Neural progenitor cell (in vitro differentiated cells): ENCODE data around the gene SND1. TPM values are rescaled to one million over a fixed set of nuclear protein-coding genes. Genes with fewer than 3 reads are reported as not detected.

ENCODE experiments used
- DNase-seq: peaks from one replicate; pipeline ENCODE4 v3.0.0-alpha.2; 2016; ENCODE audit warnings: low spot score
- H2AFZ ChIP-seq: fragments of 200-600 bp; sonication (generic); replicated peaks from 2 replicates; pipeline ENCODE4 v1.6.1; 2016; ENCODE audit warnings: antibody characterized with exemption
- H3F3A ChIP-seq: fragments of 200-600 bp; sonication (generic); 2 replicates; pipeline ENCODE4 v1.6.1; 2016; ENCODE audit warnings: antibody characterized with exemption, low read depth
- H3K27ac ChIP-seq: fragments of 200-600 bp; sonication (generic); 2 replicates; pipeline ENCODE4 v1.5.1; 2016; ENCODE audit warnings: mild to moderate bottlenecking
- H3K27me3 ChIP-seq: fragments of 200-600 bp; sonication (generic); 2 replicates; pipeline ENCODE4 v1.6.1; 2016; ENCODE audit warnings: mild to moderate bottlenecking, moderate library complexity
- H3K36me3 ChIP-seq: fragments of 200-600 bp; sonication (generic); 2 replicates; pipeline ENCODE4 v1.5.1; 2016
- H3K4me1 ChIP-seq: fragments of 200-600 bp; sonication (generic); 2 replicates; pipeline ENCODE4 v1.6.1; 2016; ENCODE audit warnings: mixed run types
- H3K4me2 ChIP-seq: fragments of 200-600 bp; sonication (generic); 2 replicates; pipeline ENCODE4 v1.6.1; 2016
- H3K4me3 ChIP-seq: fragments of 200-600 bp; sonication (generic); 2 replicates; pipeline ENCODE4 v1.5.1; 2016
- H3K79me2 ChIP-seq: fragments of 200-600 bp; sonication (generic); 2 replicates; pipeline ENCODE4 v1.6.1; 2016; ENCODE audit warnings: low read depth
- H3K9ac ChIP-seq: fragments of 200-600 bp; sonication (generic); 2 replicates; pipeline ENCODE4 v1.6.1; 2016
- H3K9me3 ChIP-seq: fragments of 200-600 bp; sonication (generic); 2 replicates; pipeline ENCODE4 v1.5.1; 2016; ENCODE audit warnings: low read depth
- H4K20me1 ChIP-seq: fragments of 200-600 bp; sonication (generic); 2 replicates; pipeline ENCODE4 v1.6.1; 2016; ENCODE audit warnings: low read depth
- H3K27ac Mint-ChIP-seq: 3 replicates; pipeline ENCODE4 v1.8.0; 2021; ENCODE audit warnings: mixed read lengths
- H3K27me3 Mint-ChIP-seq: 2 replicates; pipeline ENCODE4 v1.8.0; 2022; ENCODE audit warnings: low read depth, mild to moderate bottlenecking, inconsistent platforms, moderate library complexity, mixed read lengths; ENCODE audit not compliant: insufficient read depth
- H3K36me3 Mint-ChIP-seq: 3 replicates; pipeline ENCODE4 v1.8.0; 2021; ENCODE audit warnings: mixed read lengths
- H3K4me1 Mint-ChIP-seq: 3 replicates; pipeline ENCODE4 v1.8.0; 2021; ENCODE audit warnings: mixed read lengths
- H3K4me3 Mint-ChIP-seq: 3 replicates; pipeline ENCODE4 v1.8.0; 2021; ENCODE audit warnings: mild to moderate bottlenecking, moderate library complexity, mixed read lengths
- H3K9me3 Mint-ChIP-seq: 3 replicates; pipeline ENCODE4 v1.8.0; 2020; ENCODE audit warnings: mixed read lengths
- EZH2 ChIP-seq: fragments of 200-600 bp; sonication (generic); IDR thresholded peaks from 2 replicates; pipeline ENCODE4 v1.6.1; 2017; ENCODE audit warnings: antibody characterized with exemption, mild to moderate bottlenecking, moderate library complexity
- EZH2phosphoT487 ChIP-seq: fragments of 200-600 bp; sonication (generic); IDR thresholded peaks from 2 replicates; pipeline ENCODE4 v1.6.1; 2017; ENCODE audit warnings: antibody characterized with exemption
- total RNA-seq: library from RNA; depleted of rRNA; stranded (reverse); fragments of >200 nt; gene quantifications from 2 replicates; pipeline ENCODE4 v1.2.3, GENCODE V29; 2015; ENCODE audit warnings: low replicate concordance
- TF ChIP-seq, protein P1 (sequence below): fragments of 200-600 bp; sonication (generic); IDR thresholded peaks from 2 replicates; pipeline ENCODE4 v1.5.1; 2017; ENCODE audit warnings: antibody characterized with exemption, mild to moderate bottlenecking

Gene SND1
- total RNA-seq, 1 donor from 2014 or later = 154 TPM

DNA sequence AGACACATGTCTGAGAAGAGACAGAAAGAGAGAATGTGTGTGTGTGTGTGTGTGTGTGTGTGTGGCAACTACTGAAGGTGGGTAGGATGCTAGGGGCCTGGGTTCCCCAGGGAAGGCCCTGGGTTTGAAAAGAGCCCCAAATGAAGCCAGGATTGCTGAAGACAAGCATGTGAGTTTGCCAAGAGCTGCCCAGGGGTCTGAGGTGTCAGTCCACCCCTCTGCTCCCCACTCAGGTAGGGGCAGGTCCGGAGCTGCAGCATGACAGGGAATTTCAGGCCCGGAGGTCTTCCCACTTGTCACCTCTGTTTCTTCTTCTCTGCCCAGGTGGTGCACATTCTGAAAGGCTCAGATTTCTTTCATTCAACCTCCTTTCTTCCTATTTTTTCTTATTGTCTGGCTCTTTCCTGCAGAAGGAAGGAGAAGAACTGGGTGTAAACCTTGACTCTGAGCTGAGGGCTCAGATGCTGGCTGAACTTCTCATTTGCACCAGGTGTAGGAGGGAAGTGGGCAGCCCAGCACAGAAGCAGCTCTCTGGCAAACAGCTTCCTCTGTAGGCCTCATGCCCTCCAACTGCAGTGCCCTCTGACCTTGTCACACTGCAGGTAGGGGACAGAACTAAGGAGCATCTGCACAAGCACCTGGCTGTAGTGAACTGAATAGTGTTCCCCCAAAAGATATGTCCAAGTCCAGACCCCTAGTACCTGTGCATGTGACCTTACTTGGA lies 458.8 kb downstream of the SND1 start:
- Mint-ChIP-seq H3K36me3 (no peaks in the 10 kb centered on the region), H3K9me3 (peaks cover 3% of the 10 kb centered on the region), H3K4me3 (no peak overlapping the region), H3K27me3 (peaks cover 3% of the 10 kb centered on the region), H3K27ac (no peak overlapping the region), H3K4me1 (peaks cover 6% of the 10 kb centered on the region)
- TF ChIP-seq EZH2phosphoT487 = no peak
- TF ChIP-seq, protein P1, sequence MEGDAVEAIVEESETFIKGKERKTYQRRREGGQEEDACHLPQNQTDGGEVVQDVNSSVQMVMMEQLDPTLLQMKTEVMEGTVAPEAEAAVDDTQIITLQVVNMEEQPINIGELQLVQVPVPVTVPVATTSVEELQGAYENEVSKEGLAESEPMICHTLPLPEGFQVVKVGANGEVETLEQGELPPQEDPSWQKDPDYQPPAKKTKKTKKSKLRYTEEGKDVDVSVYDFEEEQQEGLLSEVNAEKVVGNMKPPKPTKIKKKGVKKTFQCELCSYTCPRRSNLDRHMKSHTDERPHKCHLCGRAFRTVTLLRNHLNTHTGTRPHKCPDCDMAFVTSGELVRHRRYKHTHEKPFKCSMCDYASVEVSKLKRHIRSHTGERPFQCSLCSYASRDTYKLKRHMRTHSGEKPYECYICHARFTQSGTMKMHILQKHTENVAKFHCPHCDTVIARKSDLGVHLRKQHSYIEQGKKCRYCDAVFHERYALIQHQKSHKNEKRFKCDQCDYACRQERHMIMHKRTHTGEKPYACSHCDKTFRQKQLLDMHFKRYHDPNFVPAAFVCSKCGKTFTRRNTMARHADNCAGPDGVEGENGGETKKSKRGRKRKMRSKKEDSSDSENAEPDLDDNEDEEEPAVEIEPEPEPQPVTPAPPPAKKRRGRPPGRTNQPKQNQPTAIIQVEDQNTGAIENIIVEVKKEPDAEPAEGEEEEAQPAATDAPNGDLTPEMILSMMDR = no peak
- no peak for TF ChIP-seq EZH2
- no peak overlapping the region for H3K27ac ChIP-seq
- H3F3A ChIP-seq = no peaks in the 10 kb centered on the region
- H2AFZ ChIP-seq = no peak overlapping the region
- no peak overlapping the region for H3K9ac ChIP-seq
- H3K9me3 ChIP-seq = no peaks in the 10 kb centered on the region
- no peak overlapping the region for H3K4me2 ChIP-seq
- peaks cover 9% of the 10 kb centered on the region for H3K27me3 ChIP-seq
- H3K36me3 ChIP-seq = no peaks in the 10 kb centered on the region
- H4K20me1 ChIP-seq = no peaks in the 10 kb centered on the region
- H3K4me1 ChIP-seq = no peaks in the 10 kb centered on the region
- no peak overlapping the region for H3K4me3 ChIP-seq
- no peaks in the 10 kb centered on the region for H3K79me2 ChIP-seq
- no peak for DNase-seq

DNA sequence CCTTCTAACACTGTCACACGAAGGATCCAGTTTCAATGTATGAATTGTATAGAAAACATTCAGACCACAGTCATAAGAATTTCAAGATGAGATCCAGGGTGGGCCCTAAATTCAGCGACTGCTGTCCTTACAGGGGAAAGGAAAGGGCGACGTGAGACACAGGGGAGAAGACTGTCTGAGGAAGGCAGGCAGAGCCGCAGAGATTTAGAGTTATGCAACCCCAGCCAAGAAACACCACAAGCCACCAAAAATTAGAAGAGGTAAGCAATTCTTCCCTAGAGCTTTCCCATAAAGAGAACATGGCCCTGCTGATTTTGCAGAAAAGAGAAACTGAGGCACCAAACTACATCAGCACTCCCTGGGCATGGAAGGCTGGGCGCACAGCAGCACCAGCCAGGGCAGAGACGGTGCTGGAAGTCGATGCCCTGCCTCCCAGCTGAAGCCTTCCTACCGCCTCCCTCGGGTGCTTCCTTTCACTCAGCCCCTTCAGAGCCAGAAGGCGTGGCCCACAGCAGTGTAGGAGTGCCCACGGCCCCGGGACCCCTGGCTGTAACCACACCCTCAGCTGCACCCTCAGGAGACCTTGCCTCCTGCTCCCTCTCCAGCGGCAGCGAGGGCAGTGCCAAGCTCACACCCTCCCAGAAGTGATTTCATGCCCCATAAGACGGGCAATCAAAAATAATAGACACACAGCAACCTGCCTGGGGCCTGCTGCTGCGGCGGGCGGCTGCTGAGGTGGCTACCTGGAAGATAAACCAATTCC lies 460.2 kb downstream of the SND1 start:
- Histone ChIP-seq H3F3A (no peaks in the 10 kb centered on the region), H2AFZ (no peak overlapping the region), H3K9ac (no peak overlapping the region), H4K20me1 (no peaks in the 10 kb centered on the region), H3K27ac (no peak overlapping the region), H3K4me1 (no peaks in the 10 kb centered on the region), H3K36me3 (no peaks in the 10 kb centered on the region), H3K27me3 (peaks cover 6% of the 10 kb centered on the region), H3K4me2 (no peak overlapping the region), H3K79me2 (no peaks in the 10 kb centered on the region), H3K9me3 (no peaks in the 10 kb centered on the region), H3K4me3 (no peak overlapping the region)
- Mint-ChIP-seq H3K27ac (peak overlapping the region; percentile 85), H3K27me3 (peaks cover 5% of the 10 kb centered on the region), H3K4me3 (no peak overlapping the region), H3K36me3 (no peaks in the 10 kb centered on the region), H3K9me3 (peaks cover 3% of the 10 kb centered on the region), H3K4me1 (peaks cover 11% of the 10 kb centered on the region)
- no peak for TF ChIP-seq EZH2phosphoT487
- TF ChIP-seq, protein P1 = no peak
- no peak for TF ChIP-seq EZH2
- no peak for DNase-seq

DNA sequence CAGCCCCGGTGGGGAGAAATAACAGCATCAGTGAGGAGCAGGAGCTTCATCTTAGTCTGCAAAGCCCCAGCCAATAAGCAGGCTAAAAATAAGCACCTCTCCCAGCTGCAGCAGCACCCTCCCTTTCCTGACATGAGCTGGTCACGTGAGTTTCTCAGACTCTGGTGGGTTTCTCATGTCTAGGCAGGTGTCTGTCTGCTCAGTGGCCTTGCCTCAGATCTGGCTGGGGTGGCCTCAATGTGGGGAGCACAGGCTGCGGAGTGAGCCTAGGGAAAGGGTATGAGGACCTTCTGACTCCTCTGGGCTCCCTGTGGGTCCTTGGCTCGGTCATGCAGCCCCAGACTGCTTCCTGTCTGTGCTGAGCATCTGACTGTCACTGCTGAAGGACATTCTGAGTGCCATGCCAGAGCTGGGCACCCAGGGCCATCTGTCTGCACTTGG lies 460.8 kb downstream of the SND1 start:
- Mint-ChIP-seq H3K27ac (no peak overlapping the region), H3K36me3 (no peaks in the 10 kb centered on the region), H3K4me1 (peaks cover 12% of the 10 kb centered on the region), H3K27me3 (peaks cover 5% of the 10 kb centered on the region), H3K9me3 (peaks cover 3% of the 10 kb centered on the region), H3K4me3 (no peak overlapping the region)
- H3K79me2 ChIP-seq = no peaks in the 10 kb centered on the region
- H4K20me1 ChIP-seq = no peaks in the 10 kb centered on the region
- H3K4me3 ChIP-seq = no peak overlapping the region
- H3K36me3 ChIP-seq = no peaks in the 10 kb centered on the region
- no peaks in the 10 kb centered on the region for H3F3A ChIP-seq
- no peak overlapping the region for H3K4me2 ChIP-seq
- no peak overlapping the region for H2AFZ ChIP-seq
- no peak overlapping the region for H3K27ac ChIP-seq
- H3K27me3 ChIP-seq = peaks cover 6% of the 10 kb centered on the region
- H3K9me3 ChIP-seq = no peaks in the 10 kb centered on the region
- TF ChIP-seq, protein P1 = no peak
- TF ChIP-seq EZH2phosphoT487 (no peak), EZH2 (no peak)
- no peaks in the 10 kb centered on the region for H3K4me1 ChIP-seq
- no peak for DNase-seq
- H3K9ac ChIP-seq = no peak overlapping the region
